ENCODE measurements around the gene TBC1D22A. TPM values are rescaled to one million over a fixed set of nuclear protein-coding genes. Genes with fewer than 3 reads are reported as not detected.
A peak's percentile ranks its signal among the peaks of the same experiment; 100 is the strongest.

The TBC1D22A gene
- total and polyA plus RNA-seq, 9 donors = 12.5 to 25.6 (median 18.5) TPM

DNA sequence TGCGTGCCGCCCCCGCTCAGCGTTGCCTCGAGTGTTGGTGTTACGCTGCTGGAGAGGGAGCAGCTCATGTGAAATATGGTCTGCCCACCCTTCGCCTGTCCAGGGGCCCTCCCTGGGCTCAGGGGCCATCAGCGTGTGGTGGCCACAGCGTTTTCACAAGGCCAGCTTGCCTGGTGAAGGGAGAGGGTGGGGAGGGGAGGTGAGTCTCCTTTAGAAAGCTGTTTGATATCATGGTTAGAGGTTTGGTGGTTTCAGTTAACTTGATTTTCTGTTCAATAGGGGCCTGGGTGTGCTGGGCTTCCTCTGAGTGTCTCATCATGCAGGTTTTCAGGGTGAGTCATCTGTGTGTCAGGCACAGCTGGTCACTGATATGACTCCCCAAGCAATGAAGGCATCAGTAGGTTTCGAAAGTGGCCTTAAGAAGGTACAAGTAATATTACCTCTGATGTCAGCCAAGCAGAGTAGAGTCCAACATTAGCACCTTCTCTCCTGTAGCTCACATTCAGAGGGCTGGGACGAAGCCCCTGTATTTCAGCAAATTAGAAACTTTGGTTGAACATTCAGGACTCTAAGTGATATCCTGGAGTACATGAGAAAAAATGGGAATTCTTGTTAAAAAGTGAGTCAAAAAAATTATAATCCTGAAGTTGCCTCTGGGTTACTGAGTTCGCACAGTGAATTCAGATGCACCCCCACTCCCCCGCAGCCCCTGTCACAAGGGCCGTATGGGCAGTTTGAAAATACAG lies 172.5 kb downstream of the TBC1D22A start:
- no peak for TF ChIP-seq EP300 (IDR thresholded peaks at IDR 0.05)
- TF ChIP-seq POLR2A (IDR thresholded peaks at IDR 0.05) = no peak
- TF ChIP-seq, protein P1, sequence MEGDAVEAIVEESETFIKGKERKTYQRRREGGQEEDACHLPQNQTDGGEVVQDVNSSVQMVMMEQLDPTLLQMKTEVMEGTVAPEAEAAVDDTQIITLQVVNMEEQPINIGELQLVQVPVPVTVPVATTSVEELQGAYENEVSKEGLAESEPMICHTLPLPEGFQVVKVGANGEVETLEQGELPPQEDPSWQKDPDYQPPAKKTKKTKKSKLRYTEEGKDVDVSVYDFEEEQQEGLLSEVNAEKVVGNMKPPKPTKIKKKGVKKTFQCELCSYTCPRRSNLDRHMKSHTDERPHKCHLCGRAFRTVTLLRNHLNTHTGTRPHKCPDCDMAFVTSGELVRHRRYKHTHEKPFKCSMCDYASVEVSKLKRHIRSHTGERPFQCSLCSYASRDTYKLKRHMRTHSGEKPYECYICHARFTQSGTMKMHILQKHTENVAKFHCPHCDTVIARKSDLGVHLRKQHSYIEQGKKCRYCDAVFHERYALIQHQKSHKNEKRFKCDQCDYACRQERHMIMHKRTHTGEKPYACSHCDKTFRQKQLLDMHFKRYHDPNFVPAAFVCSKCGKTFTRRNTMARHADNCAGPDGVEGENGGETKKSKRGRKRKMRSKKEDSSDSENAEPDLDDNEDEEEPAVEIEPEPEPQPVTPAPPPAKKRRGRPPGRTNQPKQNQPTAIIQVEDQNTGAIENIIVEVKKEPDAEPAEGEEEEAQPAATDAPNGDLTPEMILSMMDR (IDR thresholded peaks at IDR 0.05) = no peak
- no peak for DNase-seq
- Histone ChIP-seq H3K4me3 (no peak overlapping the region), H3K36me3 (no peaks in the 10 kb centered on the region), H3K27me3 (no peaks in the 10 kb centered on the region), H3K27ac (no peak overlapping the region), H3K4me1 (ENCODE audit: insufficient read depth) (peaks cover 9% of the 10 kb centered on the region), H3K9me3 (no peaks in the 10 kb centered on the region)
- WGBS, 3 donors = 82 to 85% (median 84%) methylated on average over 14 of the region's 14 CpGs
- intact Hi-C loops (cut with DNase I) = no loop called here

DNA sequence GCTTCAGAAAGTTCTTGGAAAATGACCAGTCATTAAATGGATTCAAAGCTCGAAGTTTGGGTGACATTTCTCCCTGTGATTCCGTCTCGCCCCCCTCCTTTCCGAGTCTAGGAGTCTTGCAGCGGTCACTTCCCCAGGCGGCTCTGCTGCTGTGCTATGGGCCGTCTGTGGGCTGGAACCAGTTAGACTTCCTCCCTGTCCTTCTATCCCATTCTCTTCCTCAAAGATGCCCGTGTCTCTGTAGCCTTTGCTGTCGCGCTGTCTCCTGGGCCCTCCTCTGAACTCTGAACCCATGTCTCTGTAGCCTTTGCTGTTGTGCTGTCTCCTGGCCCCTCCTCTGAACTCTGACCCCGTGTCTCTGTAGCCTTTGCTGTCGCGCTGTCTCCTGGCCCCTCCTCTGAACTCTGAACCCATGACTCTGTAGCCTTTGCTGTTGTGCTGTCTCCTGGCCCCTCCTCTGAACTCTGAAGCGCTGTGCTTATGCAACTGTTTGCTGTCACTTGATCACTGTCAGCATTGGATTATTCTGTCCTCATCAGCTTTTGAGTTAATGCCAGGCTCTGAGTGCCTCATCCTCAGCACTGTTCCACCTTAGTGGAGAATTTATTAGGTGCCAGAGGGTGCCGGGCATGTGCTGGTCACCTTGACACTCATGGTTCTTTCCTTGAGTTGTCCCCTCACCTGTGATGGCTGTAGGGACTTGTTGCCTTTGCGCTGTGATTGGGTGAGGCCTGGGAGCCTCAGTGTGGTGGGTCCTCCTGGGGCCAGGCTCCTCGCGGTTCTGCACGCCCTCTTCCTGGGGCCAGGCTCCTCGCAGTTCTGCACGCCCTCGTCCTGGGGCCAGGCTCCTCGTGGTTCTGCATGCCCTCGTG lies 173.3 kb downstream of the TBC1D22A start:
- no peak for DNase-seq
- no peak overlapping the region for H3K4me3 ChIP-seq
- no peaks in the 10 kb centered on the region for H3K9me3 ChIP-seq
- peaks cover 9% of the 10 kb centered on the region for H3K4me1 ChIP-seq (ENCODE audit: insufficient read depth)
- WGBS, 3 donors = 84 to 90% (median 84%) methylated on average over 24 of the region's 24 CpGs
- no peaks in the 10 kb centered on the region for H3K36me3 ChIP-seq
- TF ChIP-seq, protein P1 (IDR thresholded peaks at IDR 0.05) = no peak
- TF ChIP-seq EP300 (IDR thresholded peaks at IDR 0.05) (no peak), POLR2A (IDR thresholded peaks at IDR 0.05) (no peak)
- no peak overlapping the region for H3K27ac ChIP-seq
- intact Hi-C loops (cut with DNase I) = no loop called here
- H3K27me3 ChIP-seq = no peaks in the 10 kb centered on the region

DNA sequence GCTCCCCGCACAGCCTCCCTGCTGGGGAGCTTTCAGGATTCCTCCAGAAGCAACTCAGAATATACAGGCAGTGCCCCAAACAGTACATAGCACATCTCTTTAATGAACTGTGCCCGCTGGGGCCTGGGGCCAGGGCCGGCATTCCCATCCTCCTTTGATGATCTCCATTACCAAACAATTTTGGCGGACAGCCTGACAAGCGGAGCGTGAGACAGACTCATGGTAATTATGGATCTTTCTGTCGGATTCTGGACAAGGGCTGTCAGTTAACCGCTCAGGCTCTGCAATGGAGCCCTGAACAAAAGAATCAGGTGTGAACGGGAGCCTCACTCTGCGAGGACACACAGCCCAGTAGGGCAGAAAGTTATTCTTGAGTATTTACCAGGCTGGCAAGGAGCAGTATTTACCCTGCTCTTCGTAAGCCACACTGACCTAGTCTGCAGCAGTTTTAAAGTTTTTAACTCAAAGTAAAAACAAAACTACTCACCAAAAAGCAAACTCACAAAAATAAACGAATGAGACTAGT lies 174.0 kb downstream of the TBC1D22A start:
- no peak overlapping the region for H3K27ac ChIP-seq

DNA sequence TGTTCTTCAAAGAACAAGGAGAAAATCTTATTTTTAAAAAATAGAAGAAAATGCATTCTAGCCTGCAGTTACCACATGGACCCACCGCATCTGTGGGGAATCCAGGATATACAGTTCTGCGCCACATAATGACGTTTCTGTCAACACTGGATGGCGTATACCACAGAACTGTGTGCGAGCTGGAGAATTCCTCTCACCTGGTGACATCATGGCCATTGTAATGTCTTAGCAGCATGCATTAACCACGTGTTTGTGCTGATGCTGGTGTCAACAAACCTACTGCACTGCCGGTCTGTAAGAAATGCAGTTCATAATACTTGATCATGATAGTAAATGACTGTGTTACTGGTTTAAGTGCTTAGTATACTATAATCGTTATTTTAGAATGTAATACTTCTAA lies 174.7 kb downstream of the TBC1D22A start:
- Histone ChIP-seq H3K4me1 (ENCODE audit: insufficient read depth) (peaks cover 9% of the 10 kb centered on the region), H3K27ac (no peak overlapping the region), H3K27me3 (no peaks in the 10 kb centered on the region), H3K36me3 (no peaks in the 10 kb centered on the region), H3K9me3 (no peaks in the 10 kb centered on the region), H3K4me3 (no peak overlapping the region)
- intact Hi-C loops (cut with DNase I) = no loop called here
- WGBS, 3 donors = 72 to 87% (median 83%) methylated on average over 8 of the region's 8 CpGs
- DNase-seq = no peak
- TF ChIP-seq, protein P1 (IDR thresholded peaks at IDR 0.05) = no peak
- TF ChIP-seq POLR2A (IDR thresholded peaks at IDR 0.05) (no peak), EP300 (IDR thresholded peaks at IDR 0.05) (no peak)

More for the DNA sequence above, 174.0 kb downstream of the TBC1D22A start:
- Histone ChIP-seq H3K4me3 (no peak overlapping the region), H3K27me3 (no peaks in the 10 kb centered on the region), H3K9me3 (no peaks in the 10 kb centered on the region), H3K4me1 (ENCODE audit: insufficient read depth) (peaks cover 9% of the 10 kb centered on the region), H3K36me3 (no peaks in the 10 kb centered on the region)
- 29 to 63% (median 39%) methylated on average over 12 of the region's 12 CpGs for WGBS, 3 donors
- intact Hi-C loops (cut with DNase I) = no loop called here
- TF ChIP-seq EP300 (IDR thresholded peaks at IDR 0.05) (no peak), POLR2A (IDR thresholded peaks at IDR 0.05) (no peak)
- TF ChIP-seq, protein P1 (IDR thresholded peaks at IDR 0.05) = no peak
- DNase-seq = peak in 2 of 5 donors; percentile 20 to 46

Data from ovary (tissue), 9 donors.